Pancreas (tissue), 10 donors: ENCODE data around the gene COQ8A. TPM values are rescaled to one million over a fixed set of nuclear protein-coding genes. Genes with fewer than 3 reads are reported as not detected.

Source experiments
- ATAC-seq, 4 donors: fragments of 200-7000 bp; cut with Tn5 transposase; one replicate each; pipeline versions ENCODE4 v1.8.0 to v1.9.1; 2020; ENCODE audit warnings: mild to moderate bottlenecking in 4 of 4, moderate library complexity in 4 of 4
- DNase-seq, 6 donors: peaks; one replicate each; pipeline ENCODE4 v3.0.0-alpha.2; 2020
- FAIRE-seq: peaks from 2 replicates; lab custom pipeline; 2012; peaks lifted over from hg19 to GRCh38; lab: Jason Lieb, UNC
- H3K27ac ChIP-seq, 4 donors: fragments of 200-600 bp; sonication (generic); 1 replicate in 3 of 4; 2 replicates in 1 of 4; pipeline versions ENCODE4 v1.5.0 to v1.8.0; 2020
- H3K27me3 ChIP-seq, 4 donors: fragments of 200-600 bp; one replicate each; pipeline ENCODE4 v1.8.0; 2021
- H3K36me3 ChIP-seq, 3 donors: fragments of 200-600 bp; sonication (generic) in 1 of 3; one replicate each; pipeline versions ENCODE4 v1.5.0 to v1.8.0; 2020 to 2021
- H3K4me1 ChIP-seq, 3 donors: fragments of 200-600 bp; one replicate each; pipeline ENCODE4 v1.8.0; 2021
- H3K4me3 ChIP-seq, 4 donors: fragments of 200-600 bp; sonication (generic) in 2 of 4; one replicate each; pipeline versions ENCODE4 v1.5.0 to v1.8.0; 2020 to 2021
- H3K9me3 ChIP-seq, 4 donors: fragments of 200-600 bp; one replicate each; pipeline ENCODE4 v1.8.0; 2021
- WGBS, 2 donors: extraction: QIAGEN DNeasy Blood & Tissue Kit; methylation state at CpG; one replicate each; pipeline ENCODE4 v1.1.7; 2013; 5-methylcytosine and 5-hydroxymethylcytosine counted together
- intact Hi-C, 3 donors: fragments of 100-400 bp; cut with DNase I; formaldehyde crosslinking; loops; one replicate each; pipeline versions ENCODE4 v1.11.1 to v1.14.2; 2022
- polyA plus RNA-seq, 2 donors: library from polyadenylated mRNA; stranded (reverse); fragments of 200-250 nt; gene quantifications; one replicate each; pipeline ENCODE4 v1.2.3, GENCODE V29; 2013
- total RNA-seq, 6 donors: library from RNA; stranded (reverse); fragmentation: NEBNext Ultra II Directional in 4 of 6; extraction: Animal tissue kit (Norgen Biotek cat#: 25700) in 4 of 6; gene quantifications; one replicate each; pipeline versions ENCODE4 v1.2.1 to v1.2.4, GENCODE V29; 2021 to 2023
- TF ChIP-seq, protein P1 (sequence below), 4 donors: fragments of 200-600 bp; sonication (generic) in 3 of 4; IDR thresholded peaks; one replicate each; pipeline versions ENCODE4 v1.5.0 to v1.8.0; 2021; ENCODE audit warnings: antibody characterized with exemption in 4 of 4
- donor health status: healthy with polysubstance abuse.
- donor health status: DM: no; HTN: no; CAD: no; lungs with moderate emphysema.
- donor health status: DM: no; HTN: no; CAD: no.
- donor health status: control.
- donor health status: control.
- donor health status: Bipolar disorder and iron deficiency.
- donor health status: DM: yes; HTN: yes; CAD: no.
- donor health status: DM: no; HTN: no; CAD: no.
- donor health status: DM: no; HTN: no; CAD: no.
- donor health status: DM: yes; HTN: yes; CAD: no.

Gene COQ8A
- total and polyA plus RNA-seq, 8 donors = 61.2 to 169 (median 92.5) TPM

DNA sequence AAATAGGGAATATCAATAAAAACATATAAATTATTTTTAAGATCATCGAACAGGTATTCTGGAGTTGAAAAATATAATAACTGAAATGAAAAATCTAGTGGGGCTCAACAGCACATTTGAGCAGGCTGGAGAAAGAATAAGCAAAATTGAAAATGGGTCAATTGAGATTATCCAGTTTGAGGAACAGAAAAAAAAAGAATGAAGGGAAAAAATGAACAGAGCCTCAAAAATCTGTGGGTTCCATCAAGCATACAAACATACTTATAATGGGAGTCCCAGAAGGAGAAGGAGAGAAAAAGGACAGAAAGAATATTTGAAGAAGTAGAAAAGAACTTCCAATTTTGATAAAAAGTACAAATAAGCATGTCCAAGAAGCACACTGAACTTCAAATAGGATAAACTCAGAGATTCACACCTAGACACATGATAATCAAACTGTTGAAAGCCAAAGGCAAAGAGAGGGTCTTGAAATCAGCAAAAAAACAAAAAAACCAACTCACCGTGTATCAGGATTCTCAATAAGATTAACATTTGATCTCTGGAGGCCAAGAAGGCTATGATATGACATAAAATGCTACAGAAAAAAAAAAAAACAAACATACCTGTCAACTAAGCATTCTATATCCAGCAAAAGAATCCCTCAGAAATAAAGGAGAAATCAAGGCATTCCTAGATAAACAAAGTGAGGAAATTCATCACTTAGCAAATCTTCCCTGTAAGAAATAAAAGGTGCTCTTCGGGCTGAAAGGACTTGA, 5.4 kb upstream of the COQ8A start:
- FAIRE-seq = no peak
- intact Hi-C loops = no loop called here

DNA sequence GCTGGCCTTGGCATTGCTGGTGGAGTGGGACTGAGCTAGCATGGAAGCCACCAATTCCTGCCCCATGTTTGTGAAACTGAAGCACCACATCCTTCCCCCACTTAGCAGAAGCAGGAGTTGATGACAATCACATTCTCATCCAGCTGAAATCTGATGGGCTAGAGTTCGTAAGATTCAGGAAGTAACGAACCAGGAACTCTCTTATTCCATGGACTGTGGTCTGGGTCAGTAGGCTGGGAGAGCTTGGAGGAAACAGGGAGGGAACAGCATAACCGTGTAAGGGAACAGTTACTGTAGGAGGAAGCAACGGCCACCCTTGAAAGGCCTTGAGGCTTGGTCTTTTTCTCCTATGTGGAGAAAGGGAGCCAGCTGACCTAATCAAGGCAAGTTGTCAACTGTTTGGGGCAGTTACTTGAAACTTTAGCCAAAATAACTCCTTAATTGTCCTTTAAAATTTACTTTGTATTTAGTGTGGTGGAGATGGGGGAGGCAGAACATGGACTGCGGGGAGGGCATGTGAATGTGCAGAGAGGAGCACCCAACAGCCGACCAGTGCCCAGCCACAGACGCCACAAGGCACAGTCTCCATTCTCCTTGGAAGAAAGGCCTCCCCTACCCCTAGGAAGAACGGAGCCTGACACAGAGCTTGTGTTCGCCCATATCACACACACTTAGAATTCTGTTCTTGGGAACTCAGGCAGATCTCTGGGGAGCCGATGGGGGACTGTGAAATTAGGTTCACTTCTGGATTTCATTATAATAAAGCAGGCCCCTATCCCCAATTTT, 2.0 kb upstream of the COQ8A start:
- Histone ChIP-seq H3K27me3 (no peaks in the 10 kb centered on the region), H3K36me3 (no peaks in the 10 kb centered on the region), H3K4me3 (peak overlapping the region in 1 of 4 donors; percentile 97), H3K27ac (peak overlapping the region; percentile 98 to 99 (median 99)), H3K9me3 (no peaks in the 10 kb centered on the region), H3K4me1 (peaks cover 0 to 24% (median 9%) of the 10 kb centered on the region in 3 donors)
- DNase-seq (no peak), FAIRE-seq (no peak), ATAC-seq (no peak)
- intact Hi-C loops = no loop called here
- TF ChIP-seq, protein P1, sequence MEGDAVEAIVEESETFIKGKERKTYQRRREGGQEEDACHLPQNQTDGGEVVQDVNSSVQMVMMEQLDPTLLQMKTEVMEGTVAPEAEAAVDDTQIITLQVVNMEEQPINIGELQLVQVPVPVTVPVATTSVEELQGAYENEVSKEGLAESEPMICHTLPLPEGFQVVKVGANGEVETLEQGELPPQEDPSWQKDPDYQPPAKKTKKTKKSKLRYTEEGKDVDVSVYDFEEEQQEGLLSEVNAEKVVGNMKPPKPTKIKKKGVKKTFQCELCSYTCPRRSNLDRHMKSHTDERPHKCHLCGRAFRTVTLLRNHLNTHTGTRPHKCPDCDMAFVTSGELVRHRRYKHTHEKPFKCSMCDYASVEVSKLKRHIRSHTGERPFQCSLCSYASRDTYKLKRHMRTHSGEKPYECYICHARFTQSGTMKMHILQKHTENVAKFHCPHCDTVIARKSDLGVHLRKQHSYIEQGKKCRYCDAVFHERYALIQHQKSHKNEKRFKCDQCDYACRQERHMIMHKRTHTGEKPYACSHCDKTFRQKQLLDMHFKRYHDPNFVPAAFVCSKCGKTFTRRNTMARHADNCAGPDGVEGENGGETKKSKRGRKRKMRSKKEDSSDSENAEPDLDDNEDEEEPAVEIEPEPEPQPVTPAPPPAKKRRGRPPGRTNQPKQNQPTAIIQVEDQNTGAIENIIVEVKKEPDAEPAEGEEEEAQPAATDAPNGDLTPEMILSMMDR (IDR thresholded peaks at IDR 0.05) = no peak
- 69 to 74% methylated on average over 10 of the region's 10 CpGs for WGBS, 2 donors

More for the DNA sequence above, 5.4 kb upstream of the COQ8A start:
- Histone ChIP-seq H3K36me3 (no peaks in the 10 kb centered on the region), H3K4me1 (peaks cover 0 to 10% (median 8%) of the 10 kb centered on the region in 3 donors), H3K4me3 (no peak overlapping the region), H3K27ac (no peak overlapping the region), H3K9me3 (no peaks in the 10 kb centered on the region), H3K27me3 (no peaks in the 10 kb centered on the region)
- WGBS, 2 donors = 65 to 98% methylated on average over 3 of the region's 3 CpGs
- no peak for DNase-seq
- TF ChIP-seq, protein P1 (IDR thresholded peaks at IDR 0.05) = no peak
- no peak for ATAC-seq

DNA sequence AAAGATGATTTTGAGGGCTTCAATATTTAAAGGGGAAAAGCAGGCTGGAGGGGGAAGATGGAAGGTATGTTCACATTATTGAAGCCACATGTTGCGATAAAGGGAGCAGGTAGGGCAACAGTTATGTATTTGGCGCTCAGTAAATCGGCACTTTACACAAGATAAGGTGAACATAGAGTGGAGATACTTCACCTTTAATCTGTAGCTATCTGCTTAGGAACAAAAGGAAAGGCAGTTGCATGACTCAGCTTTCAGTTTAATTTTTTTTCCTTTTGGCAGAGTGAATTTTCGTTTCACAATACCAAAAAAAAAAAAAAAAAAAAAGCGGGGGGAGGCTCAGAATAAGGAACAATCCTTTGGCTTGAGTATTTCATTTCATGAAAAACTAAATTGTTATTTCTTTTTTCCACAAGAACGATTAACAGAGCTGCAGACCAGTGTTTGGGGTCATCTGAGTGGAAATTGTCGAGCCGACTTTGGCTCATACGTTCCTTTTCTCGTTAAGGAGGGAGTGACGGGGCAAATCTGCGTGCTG, 1.1 kb upstream of the COQ8A start:
- Histone ChIP-seq H3K4me3 (peak overlapping the region; percentile 67 to 97 (median 86)), H3K9me3 (no peaks in the 10 kb centered on the region), H3K27ac (peak overlapping the region; percentile 98 to 99 (median 99)), H3K4me1 (peaks cover 7 to 32% (median 17%) of the 10 kb centered on the region in 3 donors), H3K27me3 (no peaks in the 10 kb centered on the region), H3K36me3 (no peaks in the 10 kb centered on the region)
- ATAC-seq (peak; percentile 30 to 38 (median 32)), DNase-seq (no peak), FAIRE-seq (peak; percentile 84)
- WGBS, 2 donors = 1 to 3% methylated on average over 12 of the region's 12 CpGs
- TF ChIP-seq, protein P1 (IDR thresholded peaks at IDR 0.05) = no peak
- intact Hi-C loops = no loop called here

DNA sequence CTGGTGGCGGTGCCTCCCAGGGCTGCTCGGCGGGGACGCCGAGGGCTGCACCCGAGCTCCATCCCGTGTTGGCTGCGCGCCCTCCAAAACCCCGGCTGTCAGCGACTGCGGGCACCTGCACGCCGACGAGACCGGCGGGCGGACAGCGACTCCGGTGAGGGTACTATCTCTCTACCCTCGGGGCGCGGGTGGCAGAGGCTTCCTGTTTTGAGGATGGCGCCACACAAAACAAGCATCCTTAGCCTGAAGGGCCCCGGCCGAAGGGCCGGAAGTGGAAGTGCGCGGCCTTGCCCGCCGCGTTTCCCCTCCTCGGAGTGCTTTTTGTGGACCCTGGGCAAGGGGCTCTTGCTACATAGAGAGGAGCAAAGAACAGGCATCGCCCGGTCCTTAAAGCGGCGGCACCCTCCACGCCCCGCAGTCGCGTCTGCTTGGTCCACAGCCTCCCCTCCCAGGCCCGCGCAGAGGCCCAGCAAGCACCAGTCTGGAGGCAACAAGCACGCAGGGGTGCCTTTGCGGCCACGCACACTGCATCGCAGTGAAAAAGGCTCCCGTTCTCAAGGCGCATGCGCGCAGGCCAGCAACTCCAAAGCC, 561 bp upstream of the COQ8A start:
- Histone ChIP-seq H3K9me3 (no peaks in the 10 kb centered on the region), H3K27me3 (no peaks in the 10 kb centered on the region), H3K4me1 (peaks cover 7 to 36% (median 20%) of the 10 kb centered on the region in 3 donors), H3K27ac (peak overlapping the region; percentile 98 to 99 (median 99)), H3K4me3 (peak overlapping the region; percentile 67 to 97 (median 86)), H3K36me3 (no peaks in the 10 kb centered on the region)
- DNase-seq (peak; percentile 62 to 89 (median 76)), FAIRE-seq (no peak), ATAC-seq (peak; percentile 44 to 61 (median 48))
- TF ChIP-seq, protein P1 (IDR thresholded peaks at IDR 0.05) = no peak
- intact Hi-C loops = no loop called here
- 0% methylated on average over 50 to 51 of the region's 51 CpGs for WGBS, 2 donors
